Measurements from ENCODE around the gene ITPKB. TPM values are rescaled to one million over a fixed set of nuclear protein-coding genes. Genes with fewer than 3 reads are reported as not detected.

Gene ITPKB
- polyA plus RNA-seq, 4 donors, result 1.8 to 9.6 (median 5.4) TPM

DNA sequence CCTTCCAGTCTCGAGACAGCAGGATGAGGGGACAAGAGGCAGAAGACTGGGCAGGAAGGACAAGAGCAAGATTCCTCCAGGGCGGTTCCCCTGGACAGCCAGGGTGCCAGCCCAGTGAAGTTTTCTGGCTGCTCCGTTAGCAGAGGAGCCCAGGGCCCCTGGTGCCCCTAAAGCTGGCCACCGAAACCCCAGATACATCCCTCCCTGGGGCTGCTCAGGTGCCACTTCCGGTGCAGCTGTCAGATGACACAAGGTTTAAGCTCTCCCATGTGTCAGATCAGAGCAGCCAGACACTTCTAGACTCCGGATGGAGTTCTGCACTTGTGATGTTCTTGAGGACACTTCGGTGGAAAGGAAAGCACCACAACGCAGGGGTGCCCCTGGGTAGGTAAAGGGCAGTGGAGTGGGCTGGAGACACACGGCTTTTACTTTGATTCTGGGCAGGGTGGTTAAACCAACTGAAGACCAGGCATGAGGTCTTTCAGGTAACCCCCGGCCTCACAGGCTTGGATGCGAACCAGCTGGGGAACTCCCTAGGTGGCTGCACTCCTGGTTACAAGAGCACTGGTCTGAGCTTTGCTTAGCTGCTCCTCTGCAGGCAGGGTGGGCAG lies 85.7 kb downstream of the ITPKB start:
- Histone ChIP-seq H3K9me3 (ENCODE audit: control insufficient read depth in 2 of 2, insufficient read depth in 1 of 2, low read depth in 1 of 2, low read length in 1 of 2) (no peaks in the 10 kb centered on the region), H3K36me3 (ENCODE audit: control insufficient read depth in 3 of 3, insufficient read depth in 2 of 3, low read depth in 1 of 3, low read length in 3 of 3) (peaks cover 0 to 7% (median 0%) of the 10 kb centered on the region in 3 donors), H3K4me1 (ENCODE audit: control insufficient read depth in 3 of 3, insufficient read depth in 2 of 3, low read depth in 1 of 3, low read length in 2 of 3) (peaks cover 0 to 32% (median 19%) of the 10 kb centered on the region in 3 donors), H3K4me3 (ENCODE audit: low read depth in 1 of 3, low read length in 3 of 3) (no peak overlapping the region), H3K27me3 (ENCODE audit: control insufficient read depth in 3 of 3, insufficient read depth in 3 of 3, low read length in 3 of 3) (no peaks in the 10 kb centered on the region), H3K27ac (ENCODE audit: low read depth in 1 of 3, low read length in 2 of 3) (peak overlapping the region in 1 of 3 donors; percentile 86)
- peak in 1 of 2 donors; percentile 40 for DNase-seq
- 73 to 91% (median 73%) methylated on average over 11 of the region's 11 CpGs for WGBS, 3 donors
- no peak for FAIRE-seq

DNA sequence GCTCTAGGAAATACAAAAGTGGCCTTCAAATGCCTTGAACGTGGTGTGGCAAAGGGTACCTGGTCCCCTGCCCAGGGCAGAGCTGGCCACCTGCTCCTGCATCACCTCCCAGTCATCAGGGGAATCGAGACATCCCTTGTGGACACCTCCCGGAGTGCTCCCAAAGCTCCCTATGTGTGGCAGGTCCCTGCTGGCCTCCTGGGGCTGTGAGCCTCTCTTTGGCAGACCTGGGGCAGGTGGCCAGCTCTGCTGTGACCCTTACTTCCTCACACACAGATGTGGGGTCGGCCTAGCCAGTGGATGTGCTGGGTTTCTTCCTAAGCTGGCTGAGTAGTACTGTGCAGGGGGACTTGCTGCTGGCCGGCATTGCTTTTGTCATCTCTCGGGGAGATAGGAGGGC lies 86.5 kb downstream of the ITPKB start:
- Histone ChIP-seq H3K9me3 (ENCODE audit: control insufficient read depth in 2 of 2, insufficient read depth in 1 of 2, low read depth in 1 of 2, low read length in 1 of 2) (no peaks in the 10 kb centered on the region), H3K36me3 (ENCODE audit: control insufficient read depth in 3 of 3, insufficient read depth in 2 of 3, low read depth in 1 of 3, low read length in 3 of 3) (peaks cover 0 to 15% (median 0%) of the 10 kb centered on the region in 3 donors), H3K4me1 (ENCODE audit: control insufficient read depth in 3 of 3, insufficient read depth in 2 of 3, low read depth in 1 of 3, low read length in 2 of 3) (peaks cover 0 to 32% (median 19%) of the 10 kb centered on the region in 3 donors), H3K4me3 (ENCODE audit: low read depth in 1 of 3, low read length in 3 of 3) (no peak overlapping the region), H3K27me3 (ENCODE audit: control insufficient read depth in 3 of 3, insufficient read depth in 3 of 3, low read length in 3 of 3) (no peaks in the 10 kb centered on the region), H3K27ac (ENCODE audit: low read depth in 1 of 3, low read length in 2 of 3) (no peak overlapping the region)
- WGBS, 3 donors, result 89 to 96% (median 91%) methylated on average over 6 of the region's 6 CpGs
- no peak for DNase-seq
- no peak for FAIRE-seq

DNA sequence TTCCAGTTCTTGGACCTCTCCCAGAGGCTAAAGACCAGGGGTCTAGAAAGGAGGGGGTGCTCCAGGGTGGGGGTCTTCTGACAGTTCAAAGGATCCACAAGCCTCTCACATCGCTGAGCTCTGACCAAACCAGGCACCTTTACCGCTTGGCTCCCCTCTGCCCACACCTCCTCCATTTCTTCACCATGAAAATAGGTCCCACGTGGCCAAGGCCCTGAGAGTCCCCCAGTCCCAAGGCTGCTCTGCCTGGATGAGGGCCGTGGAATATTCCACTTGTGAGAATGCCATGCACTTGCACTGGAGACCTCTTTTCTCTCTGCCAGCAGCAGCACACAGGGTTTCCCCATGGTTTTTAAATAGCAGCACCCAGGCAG lies 87.4 kb downstream of the ITPKB start:
- Histone ChIP-seq H3K27ac (ENCODE audit: low read depth in 1 of 3, low read length in 2 of 3) (no peak overlapping the region), H3K9me3 (ENCODE audit: control insufficient read depth in 2 of 2, insufficient read depth in 1 of 2, low read depth in 1 of 2, low read length in 1 of 2) (no peaks in the 10 kb centered on the region), H3K4me3 (ENCODE audit: low read depth in 1 of 3, low read length in 3 of 3) (no peak overlapping the region), H3K36me3 (ENCODE audit: control insufficient read depth in 3 of 3, insufficient read depth in 2 of 3, low read depth in 1 of 3, low read length in 3 of 3) (peaks cover 0 to 24% (median 0%) of the 10 kb centered on the region in 3 donors), H3K4me1 (ENCODE audit: control insufficient read depth in 3 of 3, insufficient read depth in 2 of 3, low read depth in 1 of 3, low read length in 2 of 3) (peaks cover 0 to 25% (median 15%) of the 10 kb centered on the region in 3 donors), H3K27me3 (ENCODE audit: control insufficient read depth in 3 of 3, insufficient read depth in 3 of 3, low read length in 3 of 3) (no peaks in the 10 kb centered on the region)
- no peak for FAIRE-seq
- DNase-seq, result no peak
- WGBS, 3 donors, result 86 to 95% (median 91%) methylated on average over 4 of the region's 4 CpGs

GRCh38 chr1:226651041-226651731 lies 87.9 kb downstream of the ITPKB start:
- Histone ChIP-seq H3K4me1 (ENCODE audit: control insufficient read depth in 3 of 3, insufficient read depth in 2 of 3, low read depth in 1 of 3, low read length in 2 of 3) (peaks cover 0 to 20% (median 11%) of the 10 kb centered on the region in 3 donors), H3K27me3 (ENCODE audit: control insufficient read depth in 3 of 3, insufficient read depth in 3 of 3, low read length in 3 of 3) (no peaks in the 10 kb centered on the region), H3K36me3 (ENCODE audit: control insufficient read depth in 3 of 3, insufficient read depth in 2 of 3, low read depth in 1 of 3, low read length in 3 of 3) (peaks cover 0 to 29% (median 0%) of the 10 kb centered on the region in 3 donors), H3K27ac (ENCODE audit: low read depth in 1 of 3, low read length in 2 of 3) (no peak overlapping the region), H3K9me3 (ENCODE audit: control insufficient read depth in 2 of 2, insufficient read depth in 1 of 2, low read depth in 1 of 2, low read length in 1 of 2) (no peaks in the 10 kb centered on the region), H3K4me3 (ENCODE audit: low read depth in 1 of 3, low read length in 3 of 3) (no peak overlapping the region)
- FAIRE-seq (no peak), DNase-seq (no peak)
- WGBS, 3 donors, result 88 to 93% (median 90%) methylated on average over 12 of the region's 12 CpGs

GRCh38 chr1:226650236-226650841 lies 88.7 kb downstream of the ITPKB start:
- Histone ChIP-seq H3K27me3 (ENCODE audit: control insufficient read depth in 3 of 3, insufficient read depth in 3 of 3, low read length in 3 of 3) (no peaks in the 10 kb centered on the region), H3K36me3 (ENCODE audit: control insufficient read depth in 3 of 3, insufficient read depth in 2 of 3, low read depth in 1 of 3, low read length in 3 of 3) (peaks cover 0 to 35% (median 0%) of the 10 kb centered on the region in 3 donors), H3K9me3 (ENCODE audit: control insufficient read depth in 2 of 2, insufficient read depth in 1 of 2, low read depth in 1 of 2, low read length in 1 of 2) (no peaks in the 10 kb centered on the region), H3K4me1 (ENCODE audit: control insufficient read depth in 3 of 3, insufficient read depth in 2 of 3, low read depth in 1 of 3, low read length in 2 of 3) (peaks cover 0 to 13% (median 11%) of the 10 kb centered on the region in 3 donors), H3K4me3 (ENCODE audit: low read depth in 1 of 3, low read length in 3 of 3) (no peak overlapping the region), H3K27ac (ENCODE audit: low read depth in 1 of 3, low read length in 2 of 3) (no peak overlapping the region)
- no peak for FAIRE-seq
- WGBS, 3 donors, result 78 to 85% (median 85%) methylated on average over 11 of the region's 11 CpGs
- DNase-seq, result no peak

- H3K36me3 ChIP-seq (ENCODE audit: control insufficient read depth in 3 of 3, insufficient read depth in 2 of 3, low read depth in 1 of 3, low read length in 3 of 3), result peaks cover 0 to 41% (median 0%) of the 10 kb centered on the region in 3 donors
- H3K4me3 ChIP-seq (ENCODE audit: low read depth in 1 of 3, low read length in 3 of 3), result no peak overlapping the region
- H3K4me1 ChIP-seq (ENCODE audit: control insufficient read depth in 3 of 3, insufficient read depth in 2 of 3, low read depth in 1 of 3, low read length in 2 of 3), result peaks cover 0 to 11% (median 8%) of the 10 kb centered on the region in 3 donors
- no peak for DNase-seq
- 79 to 84% (median 81%) methylated on average over 7 of the region's 7 CpGs for WGBS, 3 donors
- H3K9me3 ChIP-seq (ENCODE audit: control insufficient read depth in 2 of 2, insufficient read depth in 1 of 2, low read depth in 1 of 2, low read length in 1 of 2), result no peaks in the 10 kb centered on the region
- H3K27me3 ChIP-seq (ENCODE audit: control insufficient read depth in 3 of 3, insufficient read depth in 3 of 3, low read length in 3 of 3), result no peaks in the 10 kb centered on the region
- no peak for FAIRE-seq
- peak overlapping the region in 1 of 3 donors; percentile 2 for H3K27ac ChIP-seq (ENCODE audit: low read depth in 1 of 3, low read length in 2 of 3)
These were observed 89.3 kb downstream of the ITPKB start for GRCh38 chr1:226649780-226650179.

DNA sequence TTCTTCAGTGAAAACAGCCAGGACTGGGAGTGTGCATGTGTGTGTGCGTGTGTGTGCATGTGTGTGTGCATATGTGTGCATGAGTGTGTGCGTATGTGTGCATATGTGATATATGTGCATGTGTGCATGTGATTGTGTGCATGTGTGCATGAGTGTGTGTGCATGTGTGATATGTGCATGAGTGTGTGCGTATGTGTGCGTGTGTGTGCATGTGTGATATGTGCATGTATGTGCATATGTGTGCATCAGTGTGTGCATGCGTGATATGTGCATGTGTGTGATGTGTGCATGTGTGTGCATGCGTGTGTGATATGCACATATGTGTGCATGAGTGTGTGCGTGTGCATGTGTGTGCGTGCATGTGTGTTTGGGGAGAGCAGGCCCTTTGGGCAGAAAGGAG lies 89.8 kb downstream of the ITPKB start:
- Histone ChIP-seq H3K4me1 (ENCODE audit: control insufficient read depth in 3 of 3, insufficient read depth in 2 of 3, low read depth in 1 of 3, low read length in 2 of 3) (peaks cover 0 to 6% (median 5%) of the 10 kb centered on the region in 3 donors), H3K36me3 (ENCODE audit: control insufficient read depth in 3 of 3, insufficient read depth in 2 of 3, low read depth in 1 of 3, low read length in 3 of 3) (peaks cover 0 to 45% (median 0%) of the 10 kb centered on the region in 3 donors), H3K27me3 (ENCODE audit: control insufficient read depth in 3 of 3, insufficient read depth in 3 of 3, low read length in 3 of 3) (no peaks in the 10 kb centered on the region), H3K9me3 (ENCODE audit: control insufficient read depth in 2 of 2, insufficient read depth in 1 of 2, low read depth in 1 of 2, low read length in 1 of 2) (no peaks in the 10 kb centered on the region), H3K4me3 (ENCODE audit: low read depth in 1 of 3, low read length in 3 of 3) (no peak overlapping the region), H3K27ac (ENCODE audit: low read depth in 1 of 3, low read length in 2 of 3) (no peak overlapping the region)
- DNase-seq (no peak), FAIRE-seq (no peak)
- WGBS, 3 donors, result 98% methylated on average over 8 of the region's 8 CpGs

DNA sequence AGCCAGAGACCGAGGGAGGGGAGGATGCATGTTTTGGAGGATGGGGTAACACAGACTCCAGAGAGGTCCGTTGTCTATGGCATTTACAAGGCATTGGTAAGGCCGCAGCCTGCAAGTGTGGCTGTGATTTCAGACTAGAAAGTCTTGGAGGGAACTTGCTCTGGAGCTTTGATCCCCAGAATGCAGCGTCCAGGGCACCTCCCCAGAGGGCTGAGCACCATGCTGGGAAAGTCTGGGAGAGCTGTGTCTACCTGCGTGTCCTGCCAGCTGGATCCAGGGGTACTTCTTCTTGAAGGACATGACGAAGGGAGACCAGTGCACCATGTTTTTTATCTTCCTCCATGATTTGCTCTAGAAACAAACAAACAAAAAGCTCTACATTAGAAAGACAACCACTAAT lies 90.7 kb downstream of the ITPKB start:
- H3K4me3 ChIP-seq (ENCODE audit: low read depth in 1 of 3, low read length in 3 of 3), result no peak overlapping the region
- no peaks in the 10 kb centered on the region for H3K9me3 ChIP-seq (ENCODE audit: control insufficient read depth in 2 of 2, insufficient read depth in 1 of 2, low read depth in 1 of 2, low read length in 1 of 2)
- 91 to 99% (median 95%) methylated on average over 6 of the region's 6 CpGs for WGBS, 3 donors
- FAIRE-seq (no peak), DNase-seq (no peak)
- H3K27ac ChIP-seq (ENCODE audit: low read depth in 1 of 3, low read length in 2 of 3), result no peak overlapping the region
- peaks cover 0 to 4% (median 2%) of the 10 kb centered on the region in 3 donors for H3K4me1 ChIP-seq (ENCODE audit: control insufficient read depth in 3 of 3, insufficient read depth in 2 of 3, low read depth in 1 of 3, low read length in 2 of 3)
- no peaks in the 10 kb centered on the region for H3K27me3 ChIP-seq (ENCODE audit: control insufficient read depth in 3 of 3, insufficient read depth in 3 of 3, low read length in 3 of 3)
- H3K36me3 ChIP-seq (ENCODE audit: control insufficient read depth in 3 of 3, insufficient read depth in 2 of 3, low read depth in 1 of 3, low read length in 3 of 3), result peaks cover 0 to 52% (median 0%) of the 10 kb centered on the region in 3 donors

Data from small intestine (tissue), 7 donors.